ENCODE results near the gene MANEAL. TPM values are rescaled to one million over a fixed set of nuclear protein-coding genes. Genes with fewer than 3 reads are reported as not detected.

MANEAL gene
- total RNA-seq (10 to 100 TPM in 1 of 2 donors, 1 to 10 TPM in 1; 7.9 to 11.0 TPM), polyA plus RNA-seq (ENCODE audit: insufficient read depth, low read depth, low replicate concordance) (6.9 TPM)
- long read RNA-seq, donor 1, partial matches to known transcripts = 0 of 5 reads
- long read RNA-seq, donor 1, other reads (novel, unspliced or antisense) = 0 of 5 reads
- long read RNA-seq, donor 2, partial matches to known transcripts = 0 of 4 reads
- long read RNA-seq, donor 2, other reads (novel, unspliced or antisense) = 0 of 4 reads

DNA sequence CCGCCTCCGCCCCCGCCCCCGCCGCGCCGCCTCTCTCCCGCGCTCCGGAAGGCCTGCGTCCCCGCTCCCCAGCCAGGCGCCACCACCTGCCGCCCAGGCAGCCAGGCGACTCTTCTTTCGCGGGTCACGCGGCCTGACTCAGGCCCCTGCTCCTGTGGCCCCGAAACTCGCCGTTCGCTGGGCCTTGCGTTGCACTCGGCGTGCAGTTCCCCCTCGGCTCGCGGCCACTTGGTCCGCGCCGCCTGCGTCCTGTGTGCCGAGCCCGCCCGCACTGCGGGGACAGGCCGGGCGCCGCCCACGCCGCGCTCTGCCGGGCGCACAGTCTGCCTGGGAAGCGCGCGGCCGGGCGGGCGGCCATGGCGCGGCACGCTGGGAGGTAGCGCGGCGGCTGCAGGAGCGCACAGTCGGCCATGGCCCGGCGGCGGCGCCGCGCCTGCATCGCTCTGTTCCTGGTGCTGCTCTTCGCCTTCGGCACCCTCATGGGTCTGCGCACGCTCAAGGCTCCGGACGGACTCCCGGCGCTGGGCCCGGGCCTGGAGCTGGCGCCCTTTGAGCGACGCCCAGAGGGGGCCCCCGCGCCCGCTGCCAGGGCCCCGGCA, at the start of gene MANEAL:
TSS of gene MANEAL (plus strand) at position 75 of the 599 bp plus-strand sequence. CDS start at position 411, 336 bp downstream.
- peak within 1 kb of the TSS; percentile 55 to 65 for H3K4me3 ChIP-seq
- H3K27ac ChIP-seq = no peak within 1 kb of the TSS
- DNase-seq = peak; percentile 63
- H3K4me1 ChIP-seq = peaks cover 11% of the 10 kb centered on the region
- 0% methylated on average over 7 to 51 of the region's 82 CpGs for WGBS, 2 donors
- intact Hi-C loops (cut with DNase I; ENCODE audit: low total_unique reads) = no loop called here
- H3K36me3 ChIP-seq (ENCODE audit: low read depth, missing control alignments) = no peaks in the 10 kb centered on the region
- no peak for TF ChIP-seq POLR2A (IDR thresholded peaks at IDR 0.05)
- TF ChIP-seq, protein P1, sequence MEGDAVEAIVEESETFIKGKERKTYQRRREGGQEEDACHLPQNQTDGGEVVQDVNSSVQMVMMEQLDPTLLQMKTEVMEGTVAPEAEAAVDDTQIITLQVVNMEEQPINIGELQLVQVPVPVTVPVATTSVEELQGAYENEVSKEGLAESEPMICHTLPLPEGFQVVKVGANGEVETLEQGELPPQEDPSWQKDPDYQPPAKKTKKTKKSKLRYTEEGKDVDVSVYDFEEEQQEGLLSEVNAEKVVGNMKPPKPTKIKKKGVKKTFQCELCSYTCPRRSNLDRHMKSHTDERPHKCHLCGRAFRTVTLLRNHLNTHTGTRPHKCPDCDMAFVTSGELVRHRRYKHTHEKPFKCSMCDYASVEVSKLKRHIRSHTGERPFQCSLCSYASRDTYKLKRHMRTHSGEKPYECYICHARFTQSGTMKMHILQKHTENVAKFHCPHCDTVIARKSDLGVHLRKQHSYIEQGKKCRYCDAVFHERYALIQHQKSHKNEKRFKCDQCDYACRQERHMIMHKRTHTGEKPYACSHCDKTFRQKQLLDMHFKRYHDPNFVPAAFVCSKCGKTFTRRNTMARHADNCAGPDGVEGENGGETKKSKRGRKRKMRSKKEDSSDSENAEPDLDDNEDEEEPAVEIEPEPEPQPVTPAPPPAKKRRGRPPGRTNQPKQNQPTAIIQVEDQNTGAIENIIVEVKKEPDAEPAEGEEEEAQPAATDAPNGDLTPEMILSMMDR (IDR thresholded peaks at IDR 0.05) = no peak
- H3K9me3 ChIP-seq = no peaks in the 10 kb centered on the region
- H3K27me3 ChIP-seq = no peaks in the 10 kb centered on the region

- intact Hi-C loops (cut with DNase I; ENCODE audit: low total_unique reads) = no loop called here
- no peaks in the 10 kb centered on the region for H3K9me3 ChIP-seq
- no peak overlapping the region for H3K4me3 ChIP-seq
- no peak for DNase-seq
- no peak overlapping the region for H3K27ac ChIP-seq
- WGBS, 2 donors = 91% methylated on average over 3 of the region's 3 CpGs
- H3K27me3 ChIP-seq = no peaks in the 10 kb centered on the region
- no peaks in the 10 kb centered on the region for H3K36me3 ChIP-seq (ENCODE audit: low read depth, missing control alignments)
- TF ChIP-seq POLR2A (IDR thresholded peaks at IDR 0.05) = no peak
- TF ChIP-seq, protein P1 (IDR thresholded peaks at IDR 0.05) = no peak
- no peaks in the 10 kb centered on the region for H3K4me1 ChIP-seq
These were observed 46.8 kb upstream of the MANEAL start for GRCh38 chr1:37746806-37747205.

DNA sequence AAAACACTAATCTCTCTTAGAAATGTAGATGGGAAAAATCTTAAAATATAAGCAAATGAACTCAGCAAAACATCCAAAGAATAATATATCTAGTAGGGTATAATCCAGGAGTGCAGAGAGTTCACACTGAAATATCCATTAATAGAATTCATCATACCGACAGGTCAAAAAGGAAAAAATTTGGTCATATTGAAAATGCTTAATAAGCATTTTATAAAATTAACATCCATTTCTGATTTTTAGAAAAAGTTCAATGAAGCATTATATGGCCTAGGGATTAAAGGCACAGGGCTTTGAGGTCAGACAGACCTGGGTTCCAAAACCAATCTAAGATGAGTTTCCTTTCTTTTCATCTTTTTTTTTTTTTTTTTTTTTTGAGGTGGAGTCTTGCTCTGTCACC, 45.1 kb upstream of the MANEAL start:
- no peaks in the 10 kb centered on the region for H3K27me3 ChIP-seq
- no peak overlapping the region for H3K4me3 ChIP-seq
- H3K36me3 ChIP-seq (ENCODE audit: low read depth, missing control alignments) = no peaks in the 10 kb centered on the region
- intact Hi-C loops (cut with DNase I; ENCODE audit: low total_unique reads) = no loop called here
- TF ChIP-seq, protein P1 (IDR thresholded peaks at IDR 0.05) = no peak
- no peak for TF ChIP-seq POLR2A (IDR thresholded peaks at IDR 0.05)
- no peak overlapping the region for H3K27ac ChIP-seq
- no peaks in the 10 kb centered on the region for H3K9me3 ChIP-seq
- DNase-seq = no peak
- H3K4me1 ChIP-seq = no peaks in the 10 kb centered on the region
- 83 to 91% methylated on average over 1 of the region's 1 CpG for WGBS, 2 donors

DNA sequence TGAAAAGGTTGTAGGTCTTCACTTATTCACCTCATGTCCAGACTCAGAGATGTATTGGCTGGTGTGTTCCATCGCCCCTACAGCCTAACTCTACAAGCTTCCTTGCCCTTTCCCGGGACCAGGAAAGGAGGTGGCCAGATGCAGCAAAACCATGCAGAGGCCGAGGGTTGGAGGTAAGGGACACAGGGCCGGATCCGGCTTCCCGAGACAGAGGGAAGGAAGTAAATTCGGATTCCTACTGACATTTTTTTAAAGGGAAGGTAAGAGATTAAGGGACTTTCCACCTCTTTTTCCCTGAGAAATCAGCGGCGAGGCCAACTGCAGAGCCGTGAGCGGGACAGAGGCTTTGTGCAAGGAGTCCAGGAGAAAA, 41.4 kb upstream of the MANEAL start:
- intact Hi-C loops (cut with DNase I; ENCODE audit: low total_unique reads) = no loop called here
- WGBS, 2 donors = 16 to 17% methylated on average over 11 of the region's 11 CpGs
- no peak overlapping the region for H3K27ac ChIP-seq
- H3K9me3 ChIP-seq = no peaks in the 10 kb centered on the region
- peaks cover 11% of the 10 kb centered on the region for H3K4me1 ChIP-seq
- no peak for DNase-seq
- H3K27me3 ChIP-seq = no peaks in the 10 kb centered on the region
- no peaks in the 10 kb centered on the region for H3K36me3 ChIP-seq (ENCODE audit: low read depth, missing control alignments)
- TF ChIP-seq, protein P1 (IDR thresholded peaks at IDR 0.05) = no peak
- no peak for TF ChIP-seq POLR2A (IDR thresholded peaks at IDR 0.05)
- H3K4me3 ChIP-seq = peak overlapping the region; percentile 46 to 53

All from testis (tissue), 5 donors.